ENCODE measurements around the gene PTPN11. TPM values are rescaled to one million over a fixed set of nuclear protein-coding genes. Genes with fewer than 3 reads are reported as not detected.

Gene PTPN11
- polyA plus RNA-seq, 2 of the 4 experiments (the other 2 are of a cell fraction): 78.6 to 194 TPM

GRCh38 chr12:112514456-112514855 lies 95.7 kb downstream of the PTPN11 start (continued):
- TF ChIP-seq REST (IDR thresholded peaks at IDR 0.05) (no peak), MYC (IDR thresholded peaks at IDR 0.05; ENCODE audit: borderline replicate concordance, low read length) (no peak)

GRCh38 chr12:112514926-112515642 lies 96.3 kb downstream of the PTPN11 start:
- FAIRE-seq (no peak), ATAC-seq (no peak), DNase-seq (ENCODE audit: low read depth in 1 of 2, low spot score in 1 of 2) (no peak)
- WGBS (ENCODE audit: missing lambda C conversion rate): 92% methylated on average over 9 of the region's 9 CpGs
- no peaks in the 10 kb centered on the region for H3K9me3 ChIP-seq
- H3K4me2 ChIP-seq: no peak overlapping the region
- ChIA-PET POLR2A (no interaction called here), CTCF (interaction anchor here (0.7 kb wide), 1 partner anchor 525 kb away, joined by 3 read pairs; no protein-coding TSS in a partner anchor)
- H3K4me3 ChIP-seq: no peak overlapping the region
- H3K27ac ChIP-seq: no peak overlapping the region
- no peak for TF ChIP-seq TFCP2L1 (CRISPR knock-in tag; IDR thresholded peaks at IDR 0.05)
- no peak for TF ChIP-seq EP300 (IDR thresholded peaks at IDR 0.05)
- TF ChIP-seq RNF2 (IDR thresholded peaks at IDR 0.05; ENCODE audit: borderline replicate concordance, low read depth): no peak
- TF ChIP-seq ZSCAN20 (CRISPR knock-in tag; IDR thresholded peaks at IDR 0.05): no peak
- no peak for TF ChIP-seq HEYL (CRISPR knock-in tag; IDR thresholded peaks at IDR 0.05)
- TF ChIP-seq CEBPB (IDR thresholded peaks at IDR 0.05): no peak
- no peak for TF ChIP-seq CHD4 (IDR thresholded peaks at IDR 0.05; ENCODE audit: borderline replicate concordance)
- TF ChIP-seq CBX8 (IDR thresholded peaks at IDR 0.05): no peak
- TF ChIP-seq RCOR1 (IDR thresholded peaks at IDR 0.05; ENCODE audit: low read depth, low read length): no peak
- TF ChIP-seq RARB (CRISPR knock-in tag; IDR thresholded peaks at IDR 0.05): no peak
- TF ChIP-seq HOXA7 (CRISPR knock-in tag; IDR thresholded peaks at IDR 0.05): no peak
- TF ChIP-seq MAFK (IDR thresholded peaks at IDR 0.05; ENCODE audit: partially characterized antibody): no peak
- TF ChIP-seq POLR2AphosphoS2 (conservative IDR thresholded peaks at IDR 0.05; ENCODE audit: low read length): no peak
- TF ChIP-seq NPAS2 (CRISPR knock-in tag; IDR thresholded peaks at IDR 0.05; ENCODE audit: borderline replicate concordance): no peak
- no peak for TF ChIP-seq HMGXB4 (CRISPR knock-in tag; IDR thresholded peaks at IDR 0.05; ENCODE audit: borderline replicate concordance)
- no peak for TF ChIP-seq HOXB13 (CRISPR knock-in tag; IDR thresholded peaks at IDR 0.05; ENCODE audit: low read depth)
- TF ChIP-seq E2F6 (IDR thresholded peaks at IDR 0.05; ENCODE audit: borderline replicate concordance, low read depth): no peak
- TF ChIP-seq TP53 (CRISPR knock-in tag; IDR thresholded peaks at IDR 0.05): no peak
- no peak for TF ChIP-seq MAZ (IDR thresholded peaks at IDR 0.05; ENCODE audit: borderline replicate concordance, low read depth, low read length)
- no peak for TF ChIP-seq KDM1A (IDR thresholded peaks at IDR 0.05; ENCODE audit: low read depth)
- no peaks in the 10 kb centered on the region for H3K4me1 ChIP-seq
